Measurements from ENCODE around the gene SLC23A1. TPM values are rescaled to one million over a fixed set of nuclear protein-coding genes. Genes with fewer than 3 reads are reported as not detected.
A peak's percentile ranks its signal among the peaks of the same experiment; 100 is the strongest.

Gene SLC23A1
- total and polyA plus RNA-seq, 3 donors from 2014 or later, result 0.34 TPM; not detected in 2

GRCh38 chr5:139408191-139408590, 25.1 kb upstream of the SLC23A1 start:
- Histone ChIP-seq H3K4me1 (no peaks in the 10 kb centered on the region), H3K9me3 (no peaks in the 10 kb centered on the region), H3K4me3 (no peak overlapping the region), H3K36me3 (ENCODE audit: low read depth, missing control alignments) (no peaks in the 10 kb centered on the region), H3K27ac (no peak overlapping the region), H3K27me3 (no peaks in the 10 kb centered on the region)
- no peak for TF ChIP-seq CTCF (IDR thresholded peaks at IDR 0.05)
- TF ChIP-seq POLR2A (IDR thresholded peaks at IDR 0.05), result no peak
- no peak for DNase-seq
- intact Hi-C loops (cut with DNase I; ENCODE audit: low total_unique reads), result no loop called here
- 87 to 94% methylated on average over 7 of the region's 7 CpGs for WGBS, 2 donors

GRCh38 chr5:139407517-139407916, 24.4 kb upstream of the SLC23A1 start:
- no peaks in the 10 kb centered on the region for H3K36me3 ChIP-seq (ENCODE audit: low read depth, missing control alignments)
- no peaks in the 10 kb centered on the region for H3K27me3 ChIP-seq
- intact Hi-C loops (cut with DNase I; ENCODE audit: low total_unique reads), result no loop called here
- TF ChIP-seq CTCF (IDR thresholded peaks at IDR 0.05) (no peak), POLR2A (IDR thresholded peaks at IDR 0.05) (no peak)
- no peak overlapping the region for H3K4me3 ChIP-seq
- no peaks in the 10 kb centered on the region for H3K4me1 ChIP-seq
- H3K27ac ChIP-seq, result no peak overlapping the region
- no peaks in the 10 kb centered on the region for H3K9me3 ChIP-seq
- no peak for DNase-seq

GRCh38 chr5:139406963-139407362, 23.9 kb upstream of the SLC23A1 start:
- Histone ChIP-seq H3K9me3 (no peaks in the 10 kb centered on the region), H3K27ac (no peak overlapping the region), H3K27me3 (no peaks in the 10 kb centered on the region), H3K4me3 (no peak overlapping the region), H3K4me1 (no peaks in the 10 kb centered on the region), H3K36me3 (ENCODE audit: low read depth, missing control alignments) (no peaks in the 10 kb centered on the region)
- 74 to 83% methylated on average over 2 of the region's 2 CpGs for WGBS, 2 donors
- TF ChIP-seq CTCF (IDR thresholded peaks at IDR 0.05) (no peak), POLR2A (IDR thresholded peaks at IDR 0.05) (no peak)
- intact Hi-C loops (cut with DNase I; ENCODE audit: low total_unique reads), result no loop called here
- no peak for DNase-seq

- TF ChIP-seq POLR2A (IDR thresholded peaks at IDR 0.05) (no peak), CTCF (IDR thresholded peaks at IDR 0.05) (no peak)
- Histone ChIP-seq H3K27me3 (no peaks in the 10 kb centered on the region), H3K36me3 (ENCODE audit: low read depth, missing control alignments) (no peaks in the 10 kb centered on the region), H3K4me1 (no peaks in the 10 kb centered on the region), H3K9me3 (no peaks in the 10 kb centered on the region), H3K4me3 (peak overlapping the region; percentile 57 to 65), H3K27ac (peak overlapping the region; percentile 92 to 97)
- 33 to 39% methylated on average over 5 of the region's 5 CpGs for WGBS, 2 donors
- intact Hi-C loops (cut with DNase I; ENCODE audit: low total_unique reads), result no loop called here
- no peak for DNase-seq
Measured at GRCh38 chr5:139404484-139404840, 21.4 kb upstream of the SLC23A1 start.

- 1 to 3% methylated on average over 15 to 41 of the region's 41 CpGs for WGBS, 2 donors
- Histone ChIP-seq H3K27me3 (no peaks in the 10 kb centered on the region), H3K4me3 (peak within 1 kb of the TSS; percentile 57 to 65), H3K4me1 (no peaks in the 10 kb centered on the region), H3K36me3 (ENCODE audit: low read depth, missing control alignments) (no peaks in the 10 kb centered on the region), H3K9me3 (no peaks in the 10 kb centered on the region), H3K27ac (peak within 1 kb of the TSS; percentile 92 to 97)
- intact Hi-C loops (cut with DNase I; ENCODE audit: low total_unique reads), result no loop called here
- DNase-seq, result peak; percentile 99
- no peak for TF ChIP-seq POLR2A (IDR thresholded peaks at IDR 0.05)
- no peak for TF ChIP-seq CTCF (IDR thresholded peaks at IDR 0.05)
Measured at GRCh38 chr5:139403787-139404483, 20.8 kb upstream of the SLC23A1 start, which contains the start of gene SPATA24. Gene SPATA24 (minus strand): TSS chr5:139404089. CDS start chr5:139404060, 29 bp downstream.

Data from testis (tissue), 3 donors.